Muscle layer of duodenum (tissue), 2 donors: Measurements from ENCODE around the gene ELAPOR1.

Experiments used
- H3K27ac ChIP-seq: one replicate; pipeline ENCODE4 v1.7.0; 2013; ENCODE audit warnings: mild to moderate bottlenecking, low read length
- H3K27me3 ChIP-seq: one replicate; pipeline ENCODE4 v1.7.0; 2013; ENCODE audit warnings: low read depth, mild to moderate bottlenecking, control low read depth, low read length
- H3K36me3 ChIP-seq, 2 donors: one replicate each; pipeline ENCODE4 v1.7.0; 2013; ENCODE audit warnings: low read length in 2 of 2, control low read depth in 1 of 2, mild to moderate bottlenecking in 1 of 2; ENCODE audit not compliant: insufficient read depth in 2 of 2, control insufficient read depth in 1 of 2
- H3K4me1 ChIP-seq, 2 donors: one replicate each; pipeline ENCODE4 v1.7.0; 2013; ENCODE audit warnings: low read length in 2 of 2, mild to moderate bottlenecking in 2 of 2, control low read depth in 1 of 2, moderate library complexity in 1 of 2; ENCODE audit not compliant: insufficient read depth in 2 of 2, control insufficient read depth in 1 of 2
- H3K4me3 ChIP-seq, 2 donors: one replicate each; pipeline ENCODE4 v1.7.0; 2013; ENCODE audit warnings: low read length in 2 of 2, low read depth in 1 of 2, mild to moderate bottlenecking in 1 of 2
- H3K9me3 ChIP-seq, 2 donors: one replicate each; pipeline ENCODE4 v1.7.0; 2013; ENCODE audit warnings: low read length in 2 of 2, control low read depth in 1 of 2, mild to moderate bottlenecking in 1 of 2; ENCODE audit not compliant: control insufficient read depth in 1 of 2
- donor health status: healthy.

Gene ELAPOR1

DNA sequence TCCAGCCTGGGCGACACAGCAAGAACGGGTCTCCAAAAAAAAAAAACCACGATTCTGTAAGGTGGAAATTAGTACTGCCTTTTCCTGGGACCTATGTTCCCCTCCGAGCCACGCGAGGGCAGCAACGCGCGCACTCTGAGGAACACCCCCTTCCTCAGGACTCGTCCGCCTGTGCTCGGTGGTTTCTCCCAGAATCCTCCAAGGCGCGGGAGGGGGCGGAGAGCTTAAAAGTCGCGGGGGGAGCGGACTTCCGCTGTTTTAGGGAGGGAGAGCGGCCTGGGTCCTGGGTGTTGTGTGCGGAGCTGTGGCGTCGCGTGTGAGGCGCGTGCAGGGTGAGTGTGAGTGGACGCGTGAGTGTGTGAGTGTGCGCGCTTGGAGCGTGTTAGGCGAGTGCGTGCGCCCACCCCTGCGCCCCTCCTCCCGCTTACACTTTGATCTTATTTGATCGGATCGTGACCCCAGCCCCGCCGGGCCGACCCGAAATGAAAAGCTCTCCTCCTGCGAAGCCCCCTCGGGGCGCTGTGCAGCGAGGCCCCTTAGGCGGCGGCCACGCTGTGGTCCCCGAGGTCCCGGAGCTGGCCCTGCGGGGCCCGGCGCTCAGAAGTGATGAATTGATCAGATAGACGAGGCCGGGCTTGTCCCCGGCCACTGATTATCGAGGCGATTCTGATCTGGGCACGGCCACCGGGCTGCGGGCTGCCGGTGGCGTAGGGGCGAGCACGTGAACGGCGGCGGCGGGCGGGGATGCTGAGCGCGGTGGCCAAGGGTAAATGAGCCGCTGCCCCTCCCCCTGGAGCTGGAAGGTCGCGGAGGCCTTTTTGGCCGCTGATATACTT is 13.8 kb upstream of the ELAPOR1 start:
- peak overlapping the region; percentile 90 for H3K27ac ChIP-seq
- peak overlapping the region; percentile 70 to 87 for H3K4me3 ChIP-seq
- H3K9me3 ChIP-seq = no peaks in the 10 kb centered on the region
- H3K36me3 ChIP-seq = peaks cover 7% of the 10 kb centered on the region in 2 donors
- no peaks in the 10 kb centered on the region for H3K27me3 ChIP-seq
- peaks cover 0 to 14% of the 10 kb centered on the region in 2 donors for H3K4me1 ChIP-seq

DNA sequence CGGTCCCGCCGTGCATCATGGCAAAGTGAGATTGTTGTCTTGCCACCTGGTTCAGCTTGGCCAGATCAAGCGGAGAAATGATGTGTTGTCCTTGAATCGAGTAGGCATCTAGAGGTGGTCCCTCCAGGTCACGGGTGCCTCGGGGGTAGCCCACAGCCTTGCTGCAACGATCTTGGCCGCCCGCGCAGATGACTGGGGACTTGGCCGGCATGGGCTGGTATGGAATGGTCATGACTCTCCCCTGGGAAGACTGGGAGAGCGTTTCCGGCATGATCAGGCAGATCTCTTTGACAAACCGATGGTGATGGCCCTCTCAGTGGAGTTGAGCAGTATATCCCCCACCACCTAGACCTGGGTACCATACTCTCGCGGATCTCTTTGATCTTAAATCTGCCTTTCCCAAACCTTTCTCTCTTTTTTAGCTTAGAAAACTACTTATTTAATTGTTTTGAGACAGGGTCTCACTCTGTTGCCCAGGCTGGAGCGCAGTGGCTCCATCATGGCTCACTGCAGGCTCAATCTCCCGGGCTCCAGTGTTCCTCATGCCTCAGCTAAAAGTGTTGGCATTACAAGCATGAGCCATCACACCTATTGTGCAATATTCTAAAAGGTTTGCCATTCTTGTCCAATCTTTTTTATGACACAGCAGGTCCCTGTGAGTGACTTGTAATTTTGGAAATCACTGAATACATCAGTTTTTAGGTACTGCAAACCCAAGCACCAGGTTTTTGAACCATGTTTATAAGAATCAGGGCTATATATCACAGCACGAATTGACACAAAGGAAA is 9.4 kb upstream of the ELAPOR1 start:
- peaks cover 0 to 6% of the 10 kb centered on the region in 2 donors for H3K4me1 ChIP-seq
- no peak overlapping the region for H3K4me3 ChIP-seq
- no peak overlapping the region for H3K27ac ChIP-seq
- no peaks in the 10 kb centered on the region for H3K9me3 ChIP-seq
- no peaks in the 10 kb centered on the region for H3K36me3 ChIP-seq
- no peaks in the 10 kb centered on the region for H3K27me3 ChIP-seq

GRCh38 chr1:109105881-109106280 is 8.0 kb upstream of the ELAPOR1 start:
- H3K4me1 ChIP-seq = peaks cover 0 to 2% of the 10 kb centered on the region in 2 donors
- no peaks in the 10 kb centered on the region for H3K27me3 ChIP-seq
- no peaks in the 10 kb centered on the region for H3K36me3 ChIP-seq
- no peaks in the 10 kb centered on the region for H3K9me3 ChIP-seq
- H3K4me3 ChIP-seq = no peak overlapping the region
- no peak overlapping the region for H3K27ac ChIP-seq

DNA sequence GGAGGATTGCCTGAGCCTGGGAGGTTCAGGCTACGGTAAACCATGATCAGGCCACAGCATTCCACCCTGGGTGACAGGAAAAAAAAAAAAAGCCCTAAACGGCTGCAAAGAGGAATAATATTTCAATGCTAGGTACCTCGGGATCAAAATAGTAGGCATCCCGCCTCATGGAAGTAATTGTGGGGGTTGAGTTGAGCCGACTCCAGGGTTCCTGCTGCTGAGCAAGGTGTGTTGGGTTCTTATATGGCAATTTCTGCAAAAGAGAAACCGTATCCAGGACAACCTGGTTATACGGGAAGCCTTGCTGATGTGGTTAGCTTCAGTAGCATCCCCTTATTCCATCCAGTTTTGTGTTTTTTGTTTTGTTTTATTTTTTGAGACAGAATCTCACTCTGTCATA is 6.1 kb upstream of the ELAPOR1 start:
- H3K27ac ChIP-seq = no peak overlapping the region
- H3K9me3 ChIP-seq = no peaks in the 10 kb centered on the region
- H3K4me1 ChIP-seq = peaks cover 5 to 11% of the 10 kb centered on the region in 2 donors

GRCh38 chr1:109109906-109110305 is 4.0 kb upstream of the ELAPOR1 start:
- H3K4me3 ChIP-seq = no peak overlapping the region
- H3K27ac ChIP-seq = no peak overlapping the region
- H3K27me3 ChIP-seq = peaks cover 13% of the 10 kb centered on the region
- no peaks in the 10 kb centered on the region for H3K36me3 ChIP-seq
- peaks cover 5 to 27% of the 10 kb centered on the region in 2 donors for H3K4me1 ChIP-seq
- no peaks in the 10 kb centered on the region for H3K9me3 ChIP-seq

More for the DNA sequence above, 6.1 kb upstream of the ELAPOR1 start:
- Histone ChIP-seq H3K36me3 (no peaks in the 10 kb centered on the region), H3K4me3 (no peak overlapping the region), H3K27me3 (no peaks in the 10 kb centered on the region)

- H3K9me3 ChIP-seq = no peaks in the 10 kb centered on the region
- no peak overlapping the region for H3K27ac ChIP-seq
- peaks cover 5 to 27% of the 10 kb centered on the region in 2 donors for H3K4me1 ChIP-seq
- H3K27me3 ChIP-seq = peaks cover 13% of the 10 kb centered on the region
- no peaks in the 10 kb centered on the region for H3K36me3 ChIP-seq
- no peak overlapping the region for H3K4me3 ChIP-seq
These were observed 2.4 kb upstream of the ELAPOR1 start for GRCh38 chr1:109111386-109112055.

- Histone ChIP-seq H3K4me3 (peak overlapping the region; percentile 41 to 59), H3K27ac (no peak overlapping the region), H3K36me3 (no peaks in the 10 kb centered on the region), H3K4me1 (peaks cover 5 to 27% of the 10 kb centered on the region in 2 donors), H3K9me3 (no peaks in the 10 kb centered on the region), H3K27me3 (peaks cover 13% of the 10 kb centered on the region)
These were observed 1.8 kb upstream of the ELAPOR1 start for GRCh38 chr1:109112056-109112651.

DNA sequence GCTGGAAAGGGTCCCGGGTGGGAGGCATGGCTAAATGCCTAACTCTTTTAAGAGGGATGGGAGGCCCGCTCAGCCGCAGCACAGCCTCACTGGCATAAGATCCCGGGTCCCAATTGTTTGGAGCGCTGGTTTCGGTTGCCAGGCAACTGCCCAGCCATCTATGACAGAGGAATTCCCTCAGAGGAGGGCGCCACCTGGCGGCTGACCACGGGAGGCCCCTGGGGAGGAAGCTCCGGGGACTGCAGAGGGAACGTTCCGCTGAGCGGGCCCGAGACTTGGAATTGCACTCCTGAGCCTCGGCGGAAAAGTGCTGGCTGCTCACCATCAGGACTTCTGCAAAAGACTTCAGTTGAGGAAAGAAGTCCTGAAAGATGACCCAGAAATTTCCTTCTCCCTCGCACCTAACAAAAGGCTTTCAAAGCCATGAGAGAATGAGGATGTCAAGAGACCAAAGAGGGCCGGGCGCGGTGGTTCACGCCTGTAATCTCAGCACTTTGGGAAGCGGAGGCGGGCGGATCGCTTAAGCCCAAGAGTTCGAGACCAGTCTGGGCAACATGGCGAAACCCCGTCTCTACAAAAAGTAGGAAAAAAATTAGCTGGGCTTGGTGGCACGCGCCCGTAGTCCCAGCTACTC is 1.1 kb upstream of the ELAPOR1 start:
- H3K27me3 ChIP-seq = peaks cover 13% of the 10 kb centered on the region
- peaks cover 5 to 27% of the 10 kb centered on the region in 2 donors for H3K4me1 ChIP-seq
- no peaks in the 10 kb centered on the region for H3K36me3 ChIP-seq
- H3K9me3 ChIP-seq = no peaks in the 10 kb centered on the region
- peak overlapping the region; percentile 41 to 59 for H3K4me3 ChIP-seq
- H3K27ac ChIP-seq = no peak overlapping the region

GRCh38 chr1:109114342-109114674 is 393 bp downstream of the ELAPOR1 start:
- Histone ChIP-seq H3K4me1 (peaks cover 5 to 27% of the 10 kb centered on the region in 2 donors), H3K27me3 (peaks cover 13% of the 10 kb centered on the region), H3K4me3 (peak overlapping the region; percentile 59 to 63), H3K27ac (peak overlapping the region; percentile 11), H3K36me3 (no peaks in the 10 kb centered on the region), H3K9me3 (no peaks in the 10 kb centered on the region)

- peak overlapping the region in 1 of 2 donors; percentile 8 for H3K4me3 ChIP-seq
- no peaks in the 10 kb centered on the region for H3K36me3 ChIP-seq
- H3K9me3 ChIP-seq = no peaks in the 10 kb centered on the region
- peaks cover 5 to 27% of the 10 kb centered on the region in 2 donors for H3K4me1 ChIP-seq
- peaks cover 13% of the 10 kb centered on the region for H3K27me3 ChIP-seq
- peak overlapping the region; percentile 65 for H3K27ac ChIP-seq
These were observed 1.8 kb downstream of the ELAPOR1 start for GRCh38 chr1:109115685-109116084.
